GM13977 (cell line): Measurements from ENCODE around the gene CACNA1B.

Experiments used
- DNase-seq: peaks from one replicate; pipeline ENCODE4 v3.0.0; 2012; ENCODE audit warnings: low spot score
- in situ Hi-C: fragments of 300-500 bp; cut with MboI; formaldehyde crosslinking; loops from one replicate; pipeline ENCODE4 v1.12.0; 2022; ENCODE audit warnings: low sequenced_read_pairs, low pct_unique_long_range_greater_than_20kb, mixed read lengths, inconsistent platforms; ENCODE audit not compliant: unreplicated experiment
- TF ChIP-seq, protein P1 (sequence below): IDR thresholded peaks from 2 replicates; pipeline ENCODE4 v1.5.1; 2012; ENCODE audit warnings: mild to moderate bottlenecking, control low read depth; ENCODE audit not compliant: insufficient read depth; ENCODE audit errors: extremely low read depth, missing control alignments

CACNA1B gene

DNA sequence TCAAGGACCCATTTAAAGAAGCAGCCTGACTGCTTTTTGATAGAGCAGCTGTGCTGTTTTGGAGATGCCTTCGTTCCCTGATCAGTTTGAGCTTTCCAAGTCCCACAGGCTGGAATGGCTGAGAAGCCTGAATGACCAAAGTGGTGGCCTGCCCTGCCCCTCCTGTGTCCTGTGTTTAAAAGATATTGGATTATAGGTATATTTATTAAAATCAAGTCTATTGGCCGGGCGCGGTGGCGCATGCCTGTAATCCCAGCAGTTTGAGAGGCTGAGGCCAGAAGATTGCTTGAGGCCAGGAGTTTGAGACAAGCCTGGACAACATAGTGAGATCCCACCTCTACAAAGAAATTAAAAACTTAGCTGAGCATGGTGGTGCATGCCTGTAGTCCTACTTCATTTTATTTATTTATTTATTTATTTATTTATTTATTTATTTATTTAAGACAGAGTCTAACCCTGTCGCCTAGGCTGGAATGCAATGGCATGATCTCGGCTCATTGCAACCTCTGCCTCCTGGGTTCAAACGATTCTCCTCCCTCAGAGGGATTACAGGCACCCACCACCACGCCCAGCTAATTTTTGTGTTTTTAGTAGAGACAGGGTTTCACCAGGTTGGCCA, 87.7 kb downstream of the CACNA1B start:
- in situ Hi-C loops = no loop called here
- DNase-seq = no peak
- TF ChIP-seq, protein P1, sequence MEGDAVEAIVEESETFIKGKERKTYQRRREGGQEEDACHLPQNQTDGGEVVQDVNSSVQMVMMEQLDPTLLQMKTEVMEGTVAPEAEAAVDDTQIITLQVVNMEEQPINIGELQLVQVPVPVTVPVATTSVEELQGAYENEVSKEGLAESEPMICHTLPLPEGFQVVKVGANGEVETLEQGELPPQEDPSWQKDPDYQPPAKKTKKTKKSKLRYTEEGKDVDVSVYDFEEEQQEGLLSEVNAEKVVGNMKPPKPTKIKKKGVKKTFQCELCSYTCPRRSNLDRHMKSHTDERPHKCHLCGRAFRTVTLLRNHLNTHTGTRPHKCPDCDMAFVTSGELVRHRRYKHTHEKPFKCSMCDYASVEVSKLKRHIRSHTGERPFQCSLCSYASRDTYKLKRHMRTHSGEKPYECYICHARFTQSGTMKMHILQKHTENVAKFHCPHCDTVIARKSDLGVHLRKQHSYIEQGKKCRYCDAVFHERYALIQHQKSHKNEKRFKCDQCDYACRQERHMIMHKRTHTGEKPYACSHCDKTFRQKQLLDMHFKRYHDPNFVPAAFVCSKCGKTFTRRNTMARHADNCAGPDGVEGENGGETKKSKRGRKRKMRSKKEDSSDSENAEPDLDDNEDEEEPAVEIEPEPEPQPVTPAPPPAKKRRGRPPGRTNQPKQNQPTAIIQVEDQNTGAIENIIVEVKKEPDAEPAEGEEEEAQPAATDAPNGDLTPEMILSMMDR = no peak

DNA sequence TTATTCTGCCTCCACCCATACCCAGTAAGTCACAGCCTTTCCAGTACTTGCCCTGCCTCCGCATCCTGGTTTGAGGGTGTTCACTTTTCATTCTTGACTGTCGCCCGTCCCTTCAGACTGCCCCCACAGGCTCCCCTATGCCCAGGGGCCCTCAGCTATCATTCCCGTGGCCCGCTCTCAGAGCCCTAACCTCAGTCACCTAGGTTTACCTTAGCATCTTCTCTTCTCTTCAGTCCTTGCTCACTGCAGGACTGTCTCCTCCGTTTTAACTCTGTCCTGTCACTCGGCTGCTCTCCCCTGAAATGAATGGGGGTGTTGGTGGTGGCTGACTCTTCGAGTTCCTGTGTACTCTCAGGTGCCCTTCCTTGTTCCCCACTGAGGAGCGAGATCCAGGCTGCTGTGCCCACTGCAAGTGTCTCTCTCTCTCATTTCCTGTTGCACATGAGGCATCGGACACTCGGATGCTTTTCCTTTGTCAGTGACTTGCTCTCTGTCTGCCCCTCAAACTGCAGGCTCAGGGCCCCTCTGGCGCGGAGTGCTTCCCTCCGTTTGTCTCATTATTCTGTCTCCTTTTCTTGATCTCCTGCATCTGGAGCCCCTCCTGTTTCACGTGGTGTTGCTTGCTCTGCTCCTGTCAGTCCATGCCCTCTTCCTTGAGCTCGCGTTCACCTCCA, 89.8 kb downstream of the CACNA1B start:
- in situ Hi-C loops = no loop called here

DNA sequence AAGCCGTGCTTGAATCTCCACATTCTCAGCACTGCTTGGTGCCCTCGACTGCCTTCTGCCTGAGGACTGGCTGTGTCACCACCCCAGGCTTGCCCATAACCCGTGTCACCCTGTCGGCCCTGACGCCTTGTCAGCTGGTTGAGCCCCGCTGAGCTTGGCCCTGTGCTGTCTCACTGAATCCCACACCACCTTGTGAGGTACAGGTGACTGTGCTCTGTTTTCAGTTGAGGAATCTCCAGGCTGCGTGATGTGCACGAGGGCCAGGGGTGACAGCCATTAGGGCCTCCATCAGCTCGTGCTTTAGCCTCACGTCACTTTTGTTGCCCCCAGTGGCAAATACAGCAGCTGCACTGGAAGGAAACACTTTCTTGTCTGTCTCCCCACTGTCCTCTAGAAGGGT, 90.7 kb downstream of the CACNA1B start:
- no peak for DNase-seq
- TF ChIP-seq, protein P1 = no peak
- in situ Hi-C loops = no loop called here

More for the DNA sequence above, 89.8 kb downstream of the CACNA1B start:
- DNase-seq = no peak
- TF ChIP-seq, protein P1 = no peak

DNA sequence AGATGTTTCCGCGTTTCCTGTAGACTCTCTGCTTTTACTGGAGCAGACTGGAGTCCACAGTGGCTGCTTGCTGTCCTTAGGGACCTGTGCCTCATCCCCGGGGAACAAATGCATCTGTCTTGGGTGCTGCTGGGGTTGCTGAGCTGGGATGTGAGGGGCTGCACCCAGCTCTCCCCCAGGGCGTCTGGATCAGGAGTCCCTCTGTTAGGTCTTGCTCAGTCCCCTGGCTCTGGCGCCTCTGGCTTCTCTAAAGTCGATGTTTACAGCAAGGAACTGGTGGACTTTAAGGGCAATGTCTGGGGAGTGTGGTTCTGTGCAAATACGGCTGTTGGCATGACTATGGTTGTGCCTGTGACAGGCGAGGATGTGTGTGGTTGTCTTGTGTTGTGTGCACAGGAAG, 91.4 kb downstream of the CACNA1B start:
- TF ChIP-seq, protein P1 = no peak
- DNase-seq = no peak
- in situ Hi-C loops = no loop called here

DNA sequence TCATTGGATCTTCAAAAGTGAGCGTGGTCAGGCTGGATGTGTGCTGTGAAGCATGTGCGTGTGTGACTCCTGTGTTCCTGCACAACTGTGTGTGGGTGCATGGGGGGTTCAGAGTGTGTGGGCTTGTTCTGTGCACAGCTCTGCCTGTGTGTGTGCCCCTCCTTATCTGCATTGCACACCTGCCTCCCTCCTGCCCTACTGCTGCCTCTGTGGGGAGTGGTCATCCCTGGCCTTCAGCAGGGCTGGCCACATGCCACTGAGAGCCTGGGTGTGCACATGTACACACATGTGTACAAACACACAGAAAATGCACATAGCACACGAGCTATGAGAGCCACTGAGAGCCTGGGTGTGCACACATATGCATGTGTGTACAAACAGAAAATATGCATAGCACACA, 92.1 kb downstream of the CACNA1B start:
- TF ChIP-seq, protein P1 = no peak
- DNase-seq = no peak
- in situ Hi-C loops = no loop called here

DNA sequence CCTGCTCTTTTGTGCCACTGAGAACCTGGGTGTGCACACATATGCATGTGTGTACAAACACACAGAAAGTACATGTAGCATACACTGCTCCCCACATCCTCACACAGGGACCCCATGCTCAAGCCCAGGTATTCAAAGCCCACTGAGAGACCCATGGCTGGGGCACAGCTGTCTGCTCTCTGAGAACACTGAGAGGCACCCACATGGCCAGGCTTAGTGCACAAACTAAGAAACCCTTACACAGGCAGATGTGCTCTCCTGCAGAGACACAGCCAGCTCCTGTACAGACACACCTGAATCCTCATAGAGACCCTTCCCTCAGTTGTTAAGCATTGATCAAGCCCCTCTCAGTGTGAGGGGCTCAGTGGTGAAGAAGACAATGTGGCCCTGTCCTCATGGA, 92.5 kb downstream of the CACNA1B start:
- in situ Hi-C loops = no loop called here
- TF ChIP-seq, protein P1 = no peak
- DNase-seq = no peak
